HEK293 (cell line): ENCODE results near the gene ADGRG7.

Source experiments
- CTCF ChIA-PET: fragments of 350-600 bp; formaldehyde crosslinking; extraction: SDS; loops from one replicate; lab custom pipeline; 2021; ENCODE audit warnings: antibody characterized with exemption; lab: Yijun Ruan, JAX
- POLR2A ChIA-PET: fragments of 300-600 bp; formaldehyde crosslinking; extraction: SDS; loops from one replicate; lab custom pipeline; 2020; ENCODE audit warnings: antibody characterized with exemption, inconsistent platforms; lab: Yijun Ruan, JAX
- H3K27ac ChIP-seq: fragments of 200-500 bp; sonication (Bioruptor generic); 2 replicates; pipeline ENCODE4 v1.5.1; 2014; ENCODE audit warnings: low read depth, low read length, control low read depth, inconsistent platforms; ENCODE audit errors: extremely low read depth
- H3K36me3 ChIP-seq, 2 experiments: fragments of 200-500 bp in 1 of 2; sonication (Bioruptor generic) in 1 of 2; 1 replicate in 1 of 2; 2 replicates in 1 of 2; pipeline ENCODE4 v1.5.1; 2014 to 2017; ENCODE audit warnings: inconsistent platforms in 2 of 2, low read length in 2 of 2; ENCODE audit not compliant: control insufficient read depth in 2 of 2, insufficient read depth in 1 of 2
- H3K4me1 ChIP-seq: fragments of 200-500 bp; sonication (Bioruptor generic); 2 replicates; pipeline ENCODE4 v1.5.1; 2014; ENCODE audit warnings: mild to moderate bottlenecking, low read length, inconsistent platforms; ENCODE audit not compliant: control insufficient read depth, insufficient read depth
- H3K4me3 ChIP-seq: 2 replicates; pipeline ENCODE4 v1.5.1; 2011; ENCODE audit warnings: low read depth, mild to moderate bottlenecking, control low read depth, low read length, moderate library complexity
- H3K9me3 ChIP-seq: fragments of 200-500 bp; sonication (Bioruptor generic); 2 replicates; pipeline ENCODE4 v1.5.1; 2014; ENCODE audit warnings: low read depth, low read length, inconsistent platforms; ENCODE audit not compliant: control insufficient read depth, insufficient read depth
- BCL11A ChIP-seq: fragments of 450-650 bp; formaldehyde crosslinking; IDR thresholded peaks from 2 replicates; pipeline ENCODE4 v1.5.1; 2016; ENCODE audit warnings: low read depth, missing biosample characterization, missing genetic modification characterization
- INSM2 ChIP-seq: fragments of 450-650 bp; formaldehyde crosslinking; IDR thresholded peaks from 2 replicates; pipeline ENCODE4 v1.5.1; 2016; ENCODE audit warnings: missing biosample characterization, missing genetic modification characterization
- KLF9 ChIP-seq: fragments of 450-650 bp; formaldehyde crosslinking; IDR thresholded peaks from 2 replicates; pipeline ENCODE4 v1.5.1; 2016; ENCODE audit warnings: missing biosample characterization, missing genetic modification characterization, low read depth
- MZF1 ChIP-seq: fragments of 450-650 bp; formaldehyde crosslinking; IDR thresholded peaks from 2 replicates; pipeline ENCODE4 v1.5.1; 2017; ENCODE audit warnings: missing biosample characterization, missing genetic modification characterization, borderline replicate concordance
- PATZ1 ChIP-seq: fragments of 450-650 bp; formaldehyde crosslinking; IDR thresholded peaks from 2 replicates; pipeline ENCODE4 v1.5.1; 2016; ENCODE audit warnings: missing biosample characterization, missing genetic modification characterization
- PRDM2 ChIP-seq: fragments of 450-650 bp; formaldehyde crosslinking; IDR thresholded peaks from 2 replicates; pipeline ENCODE4 v1.5.1; 2016; ENCODE audit warnings: missing biosample characterization, missing genetic modification characterization, borderline replicate concordance
- SCRT2 ChIP-seq: fragments of 450-650 bp; formaldehyde crosslinking; IDR thresholded peaks from 2 replicates; pipeline ENCODE4 v1.5.1; 2016; ENCODE audit warnings: missing biosample characterization, missing genetic modification characterization
- SETDB1 ChIP-seq: IDR thresholded peaks from one replicate; pipeline ENCODE4 v1.6.1; 2017; ENCODE audit warnings: mild to moderate bottlenecking, low read length, moderate library complexity, mixed read lengths; ENCODE audit not compliant: insufficient read length
- ZBTB44 ChIP-seq: fragments of 450-650 bp; IDR thresholded peaks from 2 replicates; pipeline ENCODE4 v1.5.1; 2018; ENCODE audit warnings: missing biosample characterization, mild to moderate bottlenecking, missing genetic modification characterization
- ZFP37 ChIP-seq: fragments of 450-650 bp; formaldehyde crosslinking; IDR thresholded peaks from 2 replicates; pipeline ENCODE4 v1.5.1; 2016; ENCODE audit warnings: missing biosample characterization, missing genetic modification characterization
- ZNF114 ChIP-seq: fragments of 450-650 bp; formaldehyde crosslinking; IDR thresholded peaks from 2 replicates; pipeline ENCODE4 v1.5.0; 2017; ENCODE audit warnings: missing biosample characterization, missing genetic modification characterization
- ZNF138 ChIP-seq: fragments of 450-650 bp; formaldehyde crosslinking; IDR thresholded peaks from 2 replicates; pipeline ENCODE4 v1.5.1; 2016; ENCODE audit warnings: missing biosample characterization, missing genetic modification characterization, borderline replicate concordance
- ZNF16 ChIP-seq: fragments of 450-650 bp; formaldehyde crosslinking; IDR thresholded peaks from 2 replicates; pipeline ENCODE4 v1.5.1; 2016; ENCODE audit warnings: low read depth, missing biosample characterization, missing genetic modification characterization
- ZNF184 ChIP-seq: fragments of 450-650 bp; IDR thresholded peaks from 2 replicates; pipeline ENCODE4 v1.5.1; 2018; ENCODE audit warnings: missing biosample characterization, mild to moderate bottlenecking, missing genetic modification characterization
- ZNF2 ChIP-seq: fragments of 450-650 bp; formaldehyde crosslinking; IDR thresholded peaks from 2 replicates; pipeline ENCODE4 v1.5.1; 2016; ENCODE audit warnings: missing biosample characterization, missing genetic modification characterization
- ZNF404 ChIP-seq: fragments of 450-650 bp; formaldehyde crosslinking; IDR thresholded peaks from 2 replicates; pipeline ENCODE4 v1.5.1; 2017; ENCODE audit warnings: missing biosample characterization, missing genetic modification characterization
- ZNF580 ChIP-seq: fragments of 450-650 bp; formaldehyde crosslinking; IDR thresholded peaks from 2 replicates; pipeline ENCODE4 v1.5.1; 2016; ENCODE audit warnings: missing biosample characterization, missing genetic modification characterization
- ZNF664 ChIP-seq: fragments of 450-650 bp; formaldehyde crosslinking; IDR thresholded peaks from 2 replicates; pipeline ENCODE4 v1.5.1; 2016; ENCODE audit warnings: missing biosample characterization, missing genetic modification characterization
- ZNF692 ChIP-seq: fragments of 450-650 bp; formaldehyde crosslinking; IDR thresholded peaks from 2 replicates; pipeline ENCODE4 v1.5.1; 2016; ENCODE audit warnings: missing biosample characterization, missing genetic modification characterization
- ZSCAN23 ChIP-seq: fragments of 450-650 bp; formaldehyde crosslinking; IDR thresholded peaks from 2 replicates; pipeline ENCODE4 v1.5.1; 2016; ENCODE audit warnings: missing biosample characterization, missing genetic modification characterization

ADGRG7 gene

GRCh38 chr3:100563652-100564211, 45.7 kb upstream of the ADGRG7 start (continued):
- TF ChIP-seq PRDM2 (tag by site-specific recombination) (no peak), MZF1 (tag by site-specific recombination) (no peak)
- TF ChIP-seq, all 188 proteins: peak for 0

- Histone ChIP-seq H3K36me3 (no peaks in the 10 kb centered on the region), H3K4me3 (no peak overlapping the region), H3K4me1 (no peaks in the 10 kb centered on the region), H3K9me3 (no peaks in the 10 kb centered on the region), H3K27ac (no peak overlapping the region)
- POLR2A ChIA-PET = no interaction called here
- no peak for TF ChIP-seq ZNF580 (tag by site-specific recombination)
- CTCF ChIA-PET = interaction anchor here (0.7 to 1.2 kb wide), 2 partner anchors 19 to 88 kb away, joined by 3 to 4 read pairs; no protein-coding TSS in a partner anchor
Observed at GRCh38 chr3:100570811-100571210, 38.6 kb upstream of the ADGRG7 start.

GRCh38 chr3:100574536-100574935, 34.9 kb upstream of the ADGRG7 start:
- ChIA-PET CTCF (interaction anchor here (0.6 kb wide), 1 partner anchor 161 kb away, joined by 4 read pairs; no protein-coding TSS in a partner anchor), POLR2A (no interaction called here)
- H3K36me3 ChIP-seq = no peaks in the 10 kb centered on the region
- H3K27ac ChIP-seq = no peak overlapping the region
- H3K4me1 ChIP-seq = no peaks in the 10 kb centered on the region
- no peaks in the 10 kb centered on the region for H3K9me3 ChIP-seq
- no peak overlapping the region for H3K4me3 ChIP-seq
- TF ChIP-seq ZNF404 (tag by site-specific recombination) (no peak), SETDB1 (no peak), SCRT2 (tag by site-specific recombination) (no peak), PATZ1 (tag by site-specific recombination) (no peak), ZNF184 (tag by site-specific recombination) (no peak), ZFP37 (tag by site-specific recombination) (no peak), ZNF664 (tag by site-specific recombination) (no peak), BCL11A (tag by site-specific recombination) (no peak), INSM2 (tag by site-specific recombination) (no peak), ZSCAN23 (tag by site-specific recombination) (no peak), ZNF114 (no peak), ZNF692 (no peak), ZNF138 (no peak), ZBTB44 (tag by site-specific recombination) (no peak), ZNF2 (tag by site-specific recombination) (no peak), KLF9 (no peak), ZNF16 (tag by site-specific recombination) (no peak)
